KMS-11 (cell line): ENCODE measurements around the gene DHX9.
A peak's percentile ranks its signal among the peaks of the same experiment; 100 is the strongest.

Experiments
- H2AFZ ChIP-seq: fragments of 200-600 bp; sonication (generic); 2 replicates; pipeline ENCODE4 v1.6.1; 2016; ENCODE audit warnings: antibody characterized with exemption, mixed run types, low read depth
- H3K27ac ChIP-seq: fragments of 200-600 bp; sonication (generic); 2 replicates; pipeline ENCODE4 v1.6.1; 2016; ENCODE audit warnings: mild to moderate bottlenecking, mixed run types
- H3K27me3 ChIP-seq: fragments of 200-600 bp; sonication (generic); 2 replicates; pipeline ENCODE4 v1.6.1; 2017; ENCODE audit warnings: mild to moderate bottlenecking, low read depth, mixed run types, moderate library complexity; ENCODE audit not compliant: insufficient read depth
- H3K36me3 ChIP-seq: fragments of 200-600 bp; sonication (generic); 2 replicates; pipeline ENCODE4 v1.6.1; 2017; ENCODE audit warnings: mild to moderate bottlenecking, mixed run types; ENCODE audit not compliant: insufficient read depth
- H3K4me1 ChIP-seq: fragments of 200-600 bp; sonication (generic); 2 replicates; pipeline ENCODE4 v1.6.1; 2016; ENCODE audit warnings: mild to moderate bottlenecking, low read depth, mixed run types; ENCODE audit not compliant: poor library complexity, severe bottlenecking
- H3K4me2 ChIP-seq: fragments of 200-600 bp; sonication (generic); 2 replicates; pipeline ENCODE4 v1.7.0; 2016; ENCODE audit warnings: mild to moderate bottlenecking, mixed run types
- H3K4me3 ChIP-seq: fragments of 200-600 bp; sonication (generic); IDR thresholded peaks from 2 replicates; pipeline ENCODE4 v1.6.1; 2017; ENCODE audit warnings: low read depth, low read length, mixed read lengths; ENCODE audit not compliant: insufficient read depth
- H3K79me2 ChIP-seq: fragments of 200-600 bp; sonication (generic); 2 replicates; pipeline ENCODE4 v1.6.1; 2016; ENCODE audit warnings: low read depth, mixed run types; ENCODE audit not compliant: insufficient read depth
- H3K9ac ChIP-seq: fragments of 200-600 bp; sonication (generic); 2 replicates; pipeline ENCODE4 v1.6.1; 2016; ENCODE audit warnings: mild to moderate bottlenecking, mixed run types
- H4K20me1 ChIP-seq: fragments of 200-600 bp; sonication (generic); 2 replicates; pipeline ENCODE4 v1.6.1; 2016; ENCODE audit warnings: mild to moderate bottlenecking, mixed run types; ENCODE audit not compliant: insufficient read depth
- CTCF ChIP-seq: fragments of 200-600 bp; sonication (generic); conservative IDR thresholded peaks from 2 replicates; pipeline ENCODE4 v1.6.1; 2017; ENCODE audit warnings: low read depth, mild to moderate bottlenecking, antibody characterized with exemption, low read length, moderate library complexity, mixed read lengths

DHX9 gene

GRCh38 chr1:182910143-182910542 is 71.0 kb downstream of the DHX9 start:
- H3K9ac ChIP-seq = no peak overlapping the region
- no peaks in the 10 kb centered on the region for H3K36me3 ChIP-seq
- H3K4me1 ChIP-seq = no peaks in the 10 kb centered on the region
- H2AFZ ChIP-seq = no peak overlapping the region
- no peak overlapping the region for H3K4me2 ChIP-seq
- no peak for TF ChIP-seq CTCF
- no peaks in the 10 kb centered on the region for H3K79me2 ChIP-seq
- H3K4me3 ChIP-seq = no peak overlapping the region
- H3K27ac ChIP-seq = no peak overlapping the region
- no peaks in the 10 kb centered on the region for H4K20me1 ChIP-seq
- no peaks in the 10 kb centered on the region for H3K27me3 ChIP-seq

- no peaks in the 10 kb centered on the region for H3K27me3 ChIP-seq
- no peak overlapping the region for H2AFZ ChIP-seq
- no peak overlapping the region for H3K4me2 ChIP-seq
- H4K20me1 ChIP-seq = no peaks in the 10 kb centered on the region
- peaks cover 20% of the 10 kb centered on the region for H3K4me1 ChIP-seq
- no peaks in the 10 kb centered on the region for H3K36me3 ChIP-seq
- no peak overlapping the region for H3K4me3 ChIP-seq
- TF ChIP-seq CTCF = no peak
- H3K79me2 ChIP-seq = no peaks in the 10 kb centered on the region
- no peak overlapping the region for H3K27ac ChIP-seq
- H3K9ac ChIP-seq = no peak overlapping the region
Observed at GRCh38 chr1:182913401-182913800, 74.3 kb downstream of the DHX9 start.

GRCh38 chr1:182917378-182917777 is 78.2 kb downstream of the DHX9 start:
- H3K79me2 ChIP-seq = no peaks in the 10 kb centered on the region
- H3K4me1 ChIP-seq = peaks cover 20% of the 10 kb centered on the region
- H3K4me2 ChIP-seq = peak overlapping the region; percentile 7; the same call in 1 of the 2 replicates
- no peak overlapping the region for H3K9ac ChIP-seq
- no peak overlapping the region for H3K4me3 ChIP-seq
- H3K36me3 ChIP-seq = no peaks in the 10 kb centered on the region
- H3K27ac ChIP-seq = peak overlapping the region; percentile 2; the same call in 1 of the 2 replicates
- no peak for TF ChIP-seq CTCF
- H4K20me1 ChIP-seq = no peaks in the 10 kb centered on the region
- H2AFZ ChIP-seq = no peak overlapping the region
- H3K27me3 ChIP-seq = no peaks in the 10 kb centered on the region

- TF ChIP-seq CTCF = no peak
- Histone ChIP-seq H3K36me3 (no peaks in the 10 kb centered on the region), H3K27ac (no peak overlapping the region), H3K4me3 (no peak overlapping the region), H2AFZ (no peak overlapping the region), H3K79me2 (no peaks in the 10 kb centered on the region), H4K20me1 (no peaks in the 10 kb centered on the region), H3K9ac (no peak overlapping the region), H3K27me3 (no peaks in the 10 kb centered on the region), H3K4me1 (no peaks in the 10 kb centered on the region), H3K4me2 (no peak overlapping the region)
Observed at GRCh38 chr1:182925661-182926060, 86.5 kb downstream of the DHX9 start.
